Measurements from ENCODE around the gene POLR1D. TPM values are rescaled to one million over a fixed set of nuclear protein-coding genes. Genes with fewer than 3 reads are reported as not detected.

The POLR1D gene
- total RNA-seq, 1 experiment from 2014 or later: 75.6 TPM

GRCh38 chr13:27595055-27595811, 26.5 kb upstream of the POLR1D start:
- DNase-seq (ENCODE audit: low read depth, low spot score) (no peak), ATAC-seq (no peak)
- Histone ChIP-seq H3K4me1 (ENCODE audit: control insufficient read depth, insufficient read depth, low read length) (peaks cover 8% of the 10 kb centered on the region; the same call in 1 of the 2 replicates), H3K36me3 (ENCODE audit: control insufficient read depth, insufficient read depth, low read length) (no peaks in the 10 kb centered on the region), H3K27ac (ENCODE audit: low read length) (no peak overlapping the region), H3K27me3 (ENCODE audit: control insufficient read depth, insufficient read depth, low read length) (no peaks in the 10 kb centered on the region), H3K4me3 (ENCODE audit: low read depth in 2 of 2, low read length in 2 of 2) (no peak overlapping the region), H3K9me3 (ENCODE audit: control insufficient read depth, insufficient read depth, low read depth, low read length) (no peaks in the 10 kb centered on the region)
- TF ChIP-seq POLR2AphosphoS5 (IDR thresholded peaks at IDR 0.05; ENCODE audit: low read depth, low read length) (no peak), TCF7L2 (IDR thresholded peaks at IDR 0.05; ENCODE audit: low read depth, low read length) (no peak), CTCF (IDR thresholded peaks at IDR 0.05) (no peak), SIN3A (IDR thresholded peaks at IDR 0.05; ENCODE audit: borderline replicate concordance, insufficient read depth, low read depth, low read length) (no peak)
- TF ChIP-seq, protein P1, sequence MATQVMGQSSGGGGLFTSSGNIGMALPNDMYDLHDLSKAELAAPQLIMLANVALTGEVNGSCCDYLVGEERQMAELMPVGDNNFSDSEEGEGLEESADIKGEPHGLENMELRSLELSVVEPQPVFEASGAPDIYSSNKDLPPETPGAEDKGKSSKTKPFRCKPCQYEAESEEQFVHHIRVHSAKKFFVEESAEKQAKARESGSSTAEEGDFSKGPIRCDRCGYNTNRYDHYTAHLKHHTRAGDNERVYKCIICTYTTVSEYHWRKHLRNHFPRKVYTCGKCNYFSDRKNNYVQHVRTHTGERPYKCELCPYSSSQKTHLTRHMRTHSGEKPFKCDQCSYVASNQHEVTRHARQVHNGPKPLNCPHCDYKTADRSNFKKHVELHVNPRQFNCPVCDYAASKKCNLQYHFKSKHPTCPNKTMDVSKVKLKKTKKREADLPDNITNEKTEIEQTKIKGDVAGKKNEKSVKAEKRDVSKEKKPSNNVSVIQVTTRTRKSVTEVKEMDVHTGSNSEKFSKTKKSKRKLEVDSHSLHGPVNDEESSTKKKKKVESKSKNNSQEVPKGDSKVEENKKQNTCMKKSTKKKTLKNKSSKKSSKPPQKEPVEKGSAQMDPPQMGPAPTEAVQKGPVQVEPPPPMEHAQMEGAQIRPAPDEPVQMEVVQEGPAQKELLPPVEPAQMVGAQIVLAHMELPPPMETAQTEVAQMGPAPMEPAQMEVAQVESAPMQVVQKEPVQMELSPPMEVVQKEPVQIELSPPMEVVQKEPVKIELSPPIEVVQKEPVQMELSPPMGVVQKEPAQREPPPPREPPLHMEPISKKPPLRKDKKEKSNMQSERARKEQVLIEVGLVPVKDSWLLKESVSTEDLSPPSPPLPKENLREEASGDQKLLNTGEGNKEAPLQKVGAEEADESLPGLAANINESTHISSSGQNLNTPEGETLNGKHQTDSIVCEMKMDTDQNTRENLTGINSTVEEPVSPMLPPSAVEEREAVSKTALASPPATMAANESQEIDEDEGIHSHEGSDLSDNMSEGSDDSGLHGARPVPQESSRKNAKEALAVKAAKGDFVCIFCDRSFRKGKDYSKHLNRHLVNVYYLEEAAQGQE (IDR thresholded peaks at IDR 0.05; ENCODE audit: insufficient read depth in 1 of 2, low read depth in 2 of 2, low read length in 1 of 2): no peak
- in situ Hi-C loops (cut with HindIII; ENCODE audit: low pct_unique_long_range_greater_than_20kb, low sequenced_read_pairs) (no loop called here), intact Hi-C loops (cut with micrococcal nuclease; ENCODE audit: unreplicated experiment) (no loop called here)
- ChIA-PET POLR2A (no interaction called here), CTCF (no interaction called here)
- no TSS peak for BruUV-seq (replicated peaks)

DNA sequence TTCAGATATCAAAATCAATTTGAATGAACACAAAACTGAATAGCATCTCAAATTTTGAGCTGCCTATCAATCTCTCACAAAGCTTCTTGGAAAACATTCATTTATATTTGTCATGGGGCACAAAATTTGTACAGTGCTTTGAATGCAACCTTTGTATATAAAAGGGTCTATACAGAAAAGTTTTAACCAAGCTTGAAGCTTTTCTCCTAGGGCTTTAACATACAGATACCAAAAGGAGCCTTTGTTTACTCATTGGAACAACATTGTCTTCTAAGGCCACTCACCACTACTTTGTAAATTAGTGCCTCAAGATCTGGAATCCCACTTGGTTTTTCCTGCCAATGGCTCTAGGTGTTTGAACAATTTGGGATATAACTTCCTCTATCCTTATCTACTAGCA, 22.6 kb upstream of the POLR1D start:
- CTCF ChIA-PET: no interaction called here
- Histone ChIP-seq H3K27ac (ENCODE audit: low read length) (peak overlapping the region; percentile 36; the same call in 1 of the 2 replicates), H3K4me3 (ENCODE audit: low read depth in 2 of 2, low read length in 2 of 2) (no peak overlapping the region), H3K27me3 (ENCODE audit: control insufficient read depth, insufficient read depth, low read length) (no peaks in the 10 kb centered on the region), H3K4me1 (ENCODE audit: control insufficient read depth, insufficient read depth, low read length) (peaks cover 17% of the 10 kb centered on the region), H3K9me3 (ENCODE audit: control insufficient read depth, insufficient read depth, low read depth, low read length) (no peaks in the 10 kb centered on the region), H3K36me3 (ENCODE audit: control insufficient read depth, insufficient read depth, low read length) (no peaks in the 10 kb centered on the region)
- in situ Hi-C loops (cut with HindIII; ENCODE audit: low pct_unique_long_range_greater_than_20kb, low sequenced_read_pairs) (no loop called here), intact Hi-C loops (cut with micrococcal nuclease; ENCODE audit: unreplicated experiment) (no loop called here)
- DNase-seq (ENCODE audit: low read depth, low spot score) (no peak), ATAC-seq (no peak)
- no TSS peak for BruUV-seq (replicated peaks)
- POLR2A ChIA-PET: no interaction called here
- TF ChIP-seq CTCF (IDR thresholded peaks at IDR 0.05): no peak

All from Panc1 (cell line).